Myocyte (in vitro differentiated cells): ENCODE results near the gene EXOC6B. TPM values are rescaled to one million over a fixed set of nuclear protein-coding genes. Genes with fewer than 3 reads are reported as not detected.

Experiments used
- DNase-seq: peaks from one replicate; pipeline ENCODE4 v3.0.0-alpha.2; 2012; ENCODE audit warnings: low read depth
- total RNA-seq: library from RNA; depleted of rRNA; stranded (reverse); fragments of >200 nt; gene quantifications from 2 replicates; pipeline ENCODE4 v1.2.3, GENCODE V29; 2014

The EXOC6B gene
- total RNA-seq, 1 donor from 2014 or later, result 15.4 TPM

GRCh38 chr2:72378753-72379348 lies 447.0 kb downstream of the EXOC6B start:
- DNase-seq, result no peak

GRCh38 chr2:72367530-72368225 lies 458.2 kb downstream of the EXOC6B start:
- DNase-seq, result peak; percentile 98

DNA sequence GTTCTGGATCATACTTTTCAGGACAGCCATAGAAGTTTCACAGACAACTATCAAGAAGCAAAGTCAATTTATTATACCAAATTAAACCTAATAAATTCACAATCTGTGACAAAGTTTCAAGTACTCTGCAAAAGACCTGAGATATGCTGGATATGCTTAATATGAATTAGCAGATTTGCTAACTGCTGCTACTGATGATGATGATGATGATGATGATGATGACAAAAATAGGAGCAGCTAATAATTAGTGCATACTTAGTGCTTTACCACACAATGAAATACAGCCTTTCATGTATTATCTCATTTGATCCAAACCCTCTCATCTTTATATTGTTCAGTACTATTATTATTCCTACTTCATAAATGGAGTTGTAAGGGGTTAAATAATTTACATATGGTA lies 462.4 kb downstream of the EXOC6B start:
- DNase-seq, result no peak

DNA sequence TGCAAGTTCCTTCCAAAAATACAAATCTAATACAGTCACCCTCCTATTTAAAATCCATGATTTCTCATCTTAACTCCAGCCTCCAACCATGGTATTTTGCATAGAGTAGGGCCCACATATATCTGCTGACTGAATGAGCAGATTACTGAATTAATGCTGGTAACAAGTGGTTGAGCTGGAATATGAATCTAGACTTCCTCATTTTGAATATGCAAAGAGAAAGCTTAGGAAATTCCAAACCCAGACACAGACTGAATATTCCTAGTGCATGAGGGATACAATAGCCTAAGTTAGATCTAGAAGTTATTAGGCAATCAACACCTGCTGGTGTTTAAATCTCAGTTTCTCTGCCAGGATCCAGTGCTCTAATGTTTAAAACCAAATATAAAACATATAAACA lies 463.1 kb downstream of the EXOC6B start:
- no peak for DNase-seq

DNA sequence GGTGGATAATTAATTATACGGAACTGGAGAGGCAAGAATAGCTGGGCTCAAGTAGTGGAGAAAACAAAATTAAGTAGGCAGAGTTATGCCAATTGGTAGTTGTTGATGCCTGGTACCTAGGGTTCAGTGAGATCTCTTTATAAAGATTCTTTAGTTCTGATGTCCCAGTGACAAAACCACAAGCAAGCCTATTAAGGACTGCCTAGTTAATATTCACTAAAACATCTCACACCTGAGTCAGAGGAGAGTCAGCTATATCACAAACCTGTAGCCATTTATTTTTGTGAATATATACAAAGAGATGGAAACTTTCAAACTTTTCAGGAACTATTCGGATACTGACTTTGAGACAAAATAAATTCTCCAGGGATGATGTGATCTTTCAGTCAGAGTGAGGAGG lies 464.3 kb downstream of the EXOC6B start:
- DNase-seq, result no peak

DNA sequence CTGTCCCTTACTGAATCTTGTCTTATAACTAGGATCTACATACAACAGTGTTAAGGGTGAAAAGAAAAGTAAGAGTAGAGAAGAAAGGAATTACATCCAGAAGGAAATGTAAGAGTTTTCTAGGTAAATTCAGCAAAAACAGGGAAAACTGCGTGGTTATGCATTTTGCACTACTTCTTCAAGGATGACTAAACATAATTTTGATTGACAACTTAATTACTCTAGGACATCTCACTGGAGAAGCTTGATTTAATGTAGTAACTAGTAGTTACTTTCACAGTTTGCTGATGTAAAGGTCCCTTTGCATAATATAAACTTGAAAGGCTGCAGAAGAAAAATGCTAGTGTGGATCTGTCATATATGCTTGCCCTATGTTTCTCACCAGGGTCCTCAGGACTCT lies 464.8 kb downstream of the EXOC6B start:
- DNase-seq, result no peak

DNA sequence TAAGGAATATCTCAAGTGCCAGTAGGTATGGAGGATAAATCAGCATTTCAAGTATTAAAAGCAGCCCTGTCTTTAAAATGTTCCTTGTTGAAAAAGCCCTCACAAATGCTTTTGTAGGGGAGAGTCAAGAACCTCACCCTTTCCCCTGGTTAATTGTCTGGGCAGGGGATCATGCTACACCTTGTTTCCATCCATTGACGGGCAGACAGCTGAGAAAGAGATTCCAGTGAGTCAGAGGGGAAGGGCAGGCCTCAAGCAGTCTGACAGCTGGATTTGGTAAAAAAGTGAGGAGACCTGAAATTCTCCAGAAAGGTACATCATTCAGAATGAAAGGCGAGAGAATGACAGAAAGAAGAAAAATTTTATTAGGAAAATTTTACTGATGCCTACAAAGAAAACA lies 475.0 kb downstream of the EXOC6B start:
- peak; percentile 48 for DNase-seq

DNA sequence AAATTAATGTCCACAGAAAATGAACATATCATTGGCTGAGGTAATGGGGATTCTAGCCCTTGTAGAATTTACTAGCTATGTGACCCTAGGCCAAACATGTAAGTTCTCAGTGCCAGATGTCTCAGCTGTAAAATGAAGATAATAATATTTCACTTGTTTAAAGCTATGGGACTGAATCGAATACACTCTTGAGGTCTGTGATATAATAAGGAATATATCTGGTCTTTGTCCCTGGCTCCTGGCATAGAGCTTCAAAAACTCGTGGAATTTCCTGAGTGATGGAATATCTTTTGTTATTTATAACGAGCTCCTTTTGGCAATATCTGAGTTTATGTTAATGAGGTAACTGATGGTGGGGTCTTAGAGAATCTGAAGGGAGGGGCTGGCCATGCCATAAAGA lies 476.8 kb downstream of the EXOC6B start:
- DNase-seq, result no peak

DNA sequence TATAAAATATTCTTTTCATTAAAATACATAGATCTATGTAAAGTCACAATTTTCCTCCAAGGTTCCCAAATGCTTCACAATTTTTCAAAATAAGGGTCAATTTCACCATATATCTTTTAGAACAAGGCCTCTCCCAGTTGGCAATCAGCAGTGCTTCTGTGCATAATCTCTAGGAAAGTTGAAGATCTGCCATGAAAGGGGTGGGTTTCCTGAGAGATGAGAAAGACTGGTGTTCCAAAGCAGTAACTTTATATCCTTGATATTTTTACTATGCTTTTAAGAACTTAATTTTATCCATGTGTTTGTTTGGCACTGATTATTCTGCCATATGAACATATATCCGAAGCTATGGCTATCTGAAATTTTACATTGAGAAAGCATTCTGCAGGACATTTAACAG lies 478.8 kb downstream of the EXOC6B start:
- no peak for DNase-seq

DNA sequence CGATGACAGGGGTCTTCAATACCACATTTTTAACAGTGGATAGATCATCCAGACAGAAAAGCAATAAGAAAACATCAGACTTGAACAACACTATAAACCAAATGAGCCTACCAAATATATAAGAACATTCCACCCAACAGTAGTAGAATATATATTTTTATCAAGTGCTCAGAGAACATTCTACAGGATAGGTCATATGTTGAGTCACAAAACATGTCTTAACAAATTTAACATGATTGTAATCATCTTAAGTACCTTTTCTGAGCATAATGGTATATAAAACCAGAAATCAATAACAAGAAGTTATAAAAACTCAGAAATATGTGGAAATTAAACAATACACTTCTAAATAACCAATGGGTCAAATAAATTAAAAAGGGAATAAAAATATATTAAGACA lies 484.2 kb downstream of the EXOC6B start:
- no peak for DNase-seq

- DNase-seq, result no peak
Observed at GRCh38 chr2:72340665-72341064, 485.2 kb downstream of the EXOC6B start.

- DNase-seq, result no peak
Observed at GRCh38 chr2:72338076-72338475, 487.8 kb downstream of the EXOC6B start.

GRCh38 chr2:72332720-72333119 lies 493.1 kb downstream of the EXOC6B start:
- no peak for DNase-seq

DNA sequence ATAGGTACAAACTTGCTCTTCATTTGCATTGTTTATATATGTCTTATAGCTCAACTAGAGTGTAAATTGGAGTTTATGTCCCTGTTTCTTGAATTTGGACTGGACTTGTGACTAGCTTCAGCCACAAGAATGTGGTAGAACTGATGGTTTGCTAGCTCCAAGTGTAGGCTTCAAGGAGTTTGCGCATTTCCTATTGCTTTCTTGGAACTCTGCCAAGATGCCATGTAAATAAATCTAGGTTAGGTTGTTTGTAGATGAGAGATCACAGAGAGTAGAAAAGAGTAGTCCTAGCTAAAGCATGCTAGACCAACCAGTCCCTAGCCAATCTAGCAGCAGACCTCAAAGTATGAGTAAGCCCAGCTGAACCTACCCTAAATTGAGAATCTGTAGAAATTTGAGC lies 495.2 kb downstream of the EXOC6B start:
- DNase-seq, result no peak

- DNase-seq, result no peak
Observed at GRCh38 chr2:72326759-72327158, 499.1 kb downstream of the EXOC6B start.

DNA sequence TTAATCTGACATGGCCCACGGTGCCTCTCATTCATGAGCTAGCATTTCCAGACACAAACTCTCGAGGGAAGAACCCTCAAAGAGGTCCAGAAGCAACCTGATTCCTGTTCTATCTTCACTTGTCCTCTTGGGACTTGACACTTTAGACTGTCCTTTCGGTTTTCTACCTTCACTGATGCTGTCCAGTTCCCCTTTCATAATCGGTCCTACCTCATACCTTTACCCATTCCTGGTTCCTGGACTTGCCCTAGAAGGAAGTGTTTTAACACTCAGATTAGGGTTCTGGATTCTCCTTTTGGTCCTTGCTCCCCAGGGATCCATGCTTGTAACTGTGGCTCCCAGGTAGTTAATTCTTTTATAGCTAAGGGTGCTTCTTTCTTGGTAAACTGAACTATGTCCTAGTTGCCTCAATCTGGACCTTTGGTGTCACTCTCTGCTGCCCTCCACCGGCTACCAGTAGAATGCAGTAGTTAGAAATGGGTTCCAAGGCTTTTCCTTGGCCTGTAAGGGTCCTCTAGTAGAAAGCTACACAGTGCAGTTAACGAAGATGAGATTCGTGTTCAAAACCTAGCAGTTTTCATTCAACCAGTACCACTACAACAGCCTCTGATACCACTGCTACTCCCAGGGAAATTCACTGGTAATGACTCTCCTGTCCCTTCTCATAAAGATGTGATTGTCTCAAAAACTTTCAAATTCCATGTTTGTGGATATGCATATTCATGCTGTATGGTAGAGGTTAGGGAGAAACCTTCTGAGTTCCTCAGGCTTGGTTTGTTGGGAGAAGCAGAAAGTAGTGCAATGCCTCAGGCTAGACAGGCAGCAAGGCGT lies 500.0 kb downstream of the EXOC6B start:
- DNase-seq, result peak; percentile 22

- DNase-seq, result no peak
Observed at GRCh38 chr2:72316774-72317173, 509.1 kb downstream of the EXOC6B start.

- DNase-seq, result no peak
Observed at GRCh38 chr2:72300147-72300684, 525.6 kb downstream of the EXOC6B start.

DNA sequence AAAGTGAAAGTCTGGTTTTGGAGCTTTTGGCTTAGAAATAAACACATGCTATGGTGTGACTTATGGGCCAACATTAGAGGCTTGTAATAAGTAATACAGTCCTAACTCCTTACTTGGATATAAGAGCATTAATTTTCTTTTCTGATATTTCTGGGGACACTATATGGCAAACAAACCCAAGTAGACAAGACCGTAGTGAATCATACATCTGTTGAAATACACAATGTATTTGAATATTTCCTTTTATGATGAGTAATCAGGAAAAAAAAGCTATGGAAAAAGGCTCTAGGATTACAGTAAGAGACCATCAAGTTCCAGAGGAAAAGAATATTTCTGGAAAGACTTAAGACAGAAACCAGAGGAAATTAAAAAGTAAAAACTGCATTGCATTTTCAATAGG lies 532.2 kb downstream of the EXOC6B start:
- no peak for DNase-seq

- no peak for DNase-seq
Observed at GRCh38 chr2:72292433-72292832, 533.4 kb downstream of the EXOC6B start.

DNA sequence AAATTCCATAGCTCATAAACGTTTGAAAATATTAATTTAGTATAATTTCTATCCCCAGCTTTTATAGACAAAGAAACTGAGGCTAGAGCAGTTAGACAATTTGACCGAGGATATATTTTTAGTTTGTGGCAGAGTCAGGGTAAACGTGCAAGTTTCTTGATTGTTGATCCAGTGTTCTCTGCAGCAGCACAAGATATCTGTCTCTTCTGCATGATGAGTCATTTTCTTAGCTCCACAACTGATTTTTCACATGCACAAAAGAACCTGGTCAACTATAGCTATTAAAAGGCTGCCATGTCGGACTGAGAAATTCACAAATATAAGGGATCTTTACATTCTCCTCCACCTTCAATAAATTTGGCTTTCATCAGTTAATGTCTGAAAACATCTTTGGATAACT lies 534.8 kb downstream of the EXOC6B start:
- DNase-seq, result peak; percentile 14

DNA sequence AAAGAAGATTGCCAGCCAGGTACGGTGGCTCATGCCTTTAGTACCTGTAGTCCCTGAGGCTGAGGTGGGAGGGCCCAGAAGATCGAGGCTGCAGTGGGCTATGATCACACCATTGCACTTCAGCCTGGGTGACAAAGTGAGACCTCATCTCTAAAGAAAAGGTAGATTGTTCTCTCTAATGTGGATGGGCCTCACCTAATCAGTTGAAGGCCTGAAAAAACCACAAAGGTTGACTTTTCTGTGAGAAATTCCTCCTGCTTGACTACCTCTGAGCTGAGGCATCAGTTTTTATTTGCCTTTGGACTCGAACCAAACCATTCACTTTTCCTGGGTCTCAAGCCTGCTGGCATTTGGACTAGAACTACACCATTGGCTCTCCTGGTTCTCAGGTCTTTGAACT lies 536.1 kb downstream of the EXOC6B start:
- DNase-seq, result no peak
